HEK293 (cell line): Measurements from ENCODE around the gene TBC1D9B.
A peak's percentile ranks its signal among the peaks of the same experiment; 100 is the strongest.

Experiments used
- BCL11A ChIP-seq: fragments of 450-650 bp; formaldehyde crosslinking; IDR thresholded peaks from 2 replicates; pipeline ENCODE4 v1.5.1; 2016; ENCODE audit warnings: low read depth, missing biosample characterization, missing genetic modification characterization
- BCL11B ChIP-seq: fragments of 450-650 bp; formaldehyde crosslinking; IDR thresholded peaks from 2 replicates; pipeline ENCODE4 v1.5.1; 2016; ENCODE audit warnings: low read depth, missing biosample characterization, missing genetic modification characterization
- GLIS1 ChIP-seq: fragments of 450-650 bp; formaldehyde crosslinking; IDR thresholded peaks from 2 replicates; pipeline ENCODE4 v1.5.1; 2016; ENCODE audit warnings: missing biosample characterization, missing genetic modification characterization
- KLF1 ChIP-seq: fragments of 450-650 bp; formaldehyde crosslinking; IDR thresholded peaks from 2 replicates; pipeline ENCODE4 v1.5.1; 2016; ENCODE audit warnings: missing biosample characterization, missing genetic modification characterization
- KLF8 ChIP-seq: fragments of 450-650 bp; formaldehyde crosslinking; IDR thresholded peaks from 2 replicates; pipeline ENCODE4 v1.5.1; 2016; ENCODE audit warnings: missing biosample characterization, missing genetic modification characterization
- MYNN ChIP-seq: fragments of 450-650 bp; formaldehyde crosslinking; IDR thresholded peaks from 2 replicates; pipeline ENCODE4 v1.5.1; 2016; ENCODE audit warnings: missing biosample characterization, missing genetic modification characterization, borderline replicate concordance
- RBAK ChIP-seq: fragments of 450-650 bp; formaldehyde crosslinking; IDR thresholded peaks from 2 replicates; pipeline ENCODE4 v1.5.1; 2016; ENCODE audit warnings: missing biosample characterization, missing genetic modification characterization
- YY1 ChIP-seq: fragments of 450-650 bp; formaldehyde crosslinking; IDR thresholded peaks from 2 replicates; pipeline ENCODE4 v1.5.1; 2018; ENCODE audit warnings: missing biosample characterization, missing genetic modification characterization
- ZBTB17 ChIP-seq: fragments of 450-650 bp; formaldehyde crosslinking; IDR thresholded peaks from 2 replicates; pipeline ENCODE4 v1.5.1; 2016; ENCODE audit warnings: missing biosample characterization, missing genetic modification characterization
- ZBTB7A ChIP-seq: fragments of 450-650 bp; formaldehyde crosslinking; IDR thresholded peaks from 2 replicates; pipeline ENCODE4 v1.5.1; 2016; ENCODE audit warnings: low read depth, missing biosample characterization, missing genetic modification characterization
- ZBTB8A ChIP-seq: fragments of 450-650 bp; formaldehyde crosslinking; IDR thresholded peaks from 2 replicates; pipeline ENCODE4 v1.5.1; 2016; ENCODE audit warnings: missing biosample characterization, missing genetic modification characterization
- ZFP37 ChIP-seq: fragments of 450-650 bp; formaldehyde crosslinking; IDR thresholded peaks from 2 replicates; pipeline ENCODE4 v1.5.1; 2016; ENCODE audit warnings: missing biosample characterization, missing genetic modification characterization
- ZFP69B ChIP-seq: fragments of 450-650 bp; formaldehyde crosslinking; IDR thresholded peaks from 2 replicates; pipeline ENCODE4 v1.5.1; 2016; ENCODE audit warnings: missing biosample characterization, missing genetic modification characterization
- ZIC2 ChIP-seq: fragments of 450-650 bp; formaldehyde crosslinking; IDR thresholded peaks from 2 replicates; pipeline ENCODE4 v1.5.1; 2016; ENCODE audit warnings: missing biosample characterization, missing genetic modification characterization
- ZNF184 ChIP-seq: fragments of 450-650 bp; IDR thresholded peaks from 2 replicates; pipeline ENCODE4 v1.5.1; 2018; ENCODE audit warnings: missing biosample characterization, mild to moderate bottlenecking, missing genetic modification characterization
- ZNF2 ChIP-seq: fragments of 450-650 bp; formaldehyde crosslinking; IDR thresholded peaks from 2 replicates; pipeline ENCODE4 v1.5.1; 2016; ENCODE audit warnings: missing biosample characterization, missing genetic modification characterization
- ZNF335 ChIP-seq: fragments of 450-650 bp; formaldehyde crosslinking; conservative IDR thresholded peaks from 2 replicates; pipeline ENCODE4 v1.5.1; 2016; ENCODE audit warnings: missing biosample characterization, missing genetic modification characterization
- ZNF391 ChIP-seq: fragments of 450-650 bp; formaldehyde crosslinking; IDR thresholded peaks from 2 replicates; pipeline ENCODE4 v1.5.1; 2016; ENCODE audit warnings: low read depth, missing biosample characterization, missing genetic modification characterization, borderline replicate concordance
- ZNF394 ChIP-seq: fragments of 450-650 bp; formaldehyde crosslinking; IDR thresholded peaks from 2 replicates; pipeline ENCODE4 v1.5.1; 2016; ENCODE audit warnings: missing biosample characterization, missing genetic modification characterization, mild to moderate bottlenecking, moderate library complexity, borderline replicate concordance
- ZNF416 ChIP-seq: fragments of 450-650 bp; formaldehyde crosslinking; IDR thresholded peaks from 2 replicates; pipeline ENCODE4 v1.5.1; 2016; ENCODE audit warnings: missing biosample characterization, missing genetic modification characterization
- ZNF473 ChIP-seq: fragments of 450-650 bp; formaldehyde crosslinking; IDR thresholded peaks from 2 replicates; pipeline ENCODE4 v1.5.1; 2017; ENCODE audit warnings: missing biosample characterization, missing genetic modification characterization
- ZNF510 ChIP-seq: fragments of 450-650 bp; formaldehyde crosslinking; IDR thresholded peaks from 2 replicates; pipeline ENCODE4 v1.5.1; 2018; ENCODE audit warnings: mild to moderate bottlenecking, missing genetic modification characterization, missing biosample characterization; ENCODE audit not compliant: insufficient replicate concordance
- ZNF544 ChIP-seq: fragments of 450-650 bp; formaldehyde crosslinking; IDR thresholded peaks from 2 replicates; pipeline ENCODE4 v1.5.0; 2017; ENCODE audit warnings: missing biosample characterization, missing genetic modification characterization
- ZNF596 ChIP-seq: fragments of 450-650 bp; IDR thresholded peaks from 2 replicates; pipeline ENCODE4 v1.5.0; 2018; ENCODE audit warnings: missing biosample characterization, mild to moderate bottlenecking, missing genetic modification characterization, moderate library complexity
- ZNF677 ChIP-seq: fragments of 450-650 bp; IDR thresholded peaks from 2 replicates; pipeline ENCODE4 v1.5.0; 2018; ENCODE audit warnings: missing biosample characterization, mild to moderate bottlenecking, missing genetic modification characterization, moderate library complexity
- ZNF747 ChIP-seq: fragments of 450-650 bp; formaldehyde crosslinking; IDR thresholded peaks from 2 replicates; pipeline ENCODE4 v1.5.1; 2016; ENCODE audit warnings: missing biosample characterization, missing genetic modification characterization
- ZNF777 ChIP-seq: fragments of 450-650 bp; formaldehyde crosslinking; IDR thresholded peaks from 2 replicates; pipeline ENCODE4 v1.5.1; 2017; ENCODE audit warnings: missing biosample characterization, missing genetic modification characterization, borderline replicate concordance
- ZNF843 ChIP-seq: fragments of 450-650 bp; formaldehyde crosslinking; IDR thresholded peaks from 2 replicates; pipeline ENCODE4 v1.5.1; 2016; ENCODE audit warnings: missing biosample characterization, missing genetic modification characterization
- ZSCAN30 ChIP-seq: fragments of 450-650 bp; IDR thresholded peaks from 2 replicates; pipeline ENCODE4 v1.5.1; 2018; ENCODE audit warnings: missing biosample characterization, mild to moderate bottlenecking, missing genetic modification characterization, moderate library complexity
- TF ChIP-seq, protein P1 (sequence below): fragments of 450-650 bp; formaldehyde crosslinking; IDR thresholded peaks from 2 replicates; pipeline ENCODE4 v1.5.1; 2017; ENCODE audit warnings: missing biosample characterization, missing genetic modification characterization
- TF ChIP-seq, protein P2 (sequence below): fragments of 450-650 bp; formaldehyde crosslinking; optimal IDR thresholded peaks from 2 replicates; pipeline ENCODE3; 2016; ENCODE audit warnings: missing biosample characterization, mild to moderate bottlenecking, missing genetic modification characterization
- TF ChIP-seq, protein P3 (sequence below): fragments of 450-650 bp; formaldehyde crosslinking; IDR thresholded peaks from 2 replicates; pipeline ENCODE4 v1.5.1; 2017; ENCODE audit warnings: missing biosample characterization, missing genetic modification characterization
- TF ChIP-seq, protein P4 (sequence below): fragments of 450-650 bp; formaldehyde crosslinking; IDR thresholded peaks from 2 replicates; pipeline ENCODE4 v1.5.1; 2016; ENCODE audit warnings: missing biosample characterization, missing genetic modification characterization

TBC1D9B gene

DNA sequence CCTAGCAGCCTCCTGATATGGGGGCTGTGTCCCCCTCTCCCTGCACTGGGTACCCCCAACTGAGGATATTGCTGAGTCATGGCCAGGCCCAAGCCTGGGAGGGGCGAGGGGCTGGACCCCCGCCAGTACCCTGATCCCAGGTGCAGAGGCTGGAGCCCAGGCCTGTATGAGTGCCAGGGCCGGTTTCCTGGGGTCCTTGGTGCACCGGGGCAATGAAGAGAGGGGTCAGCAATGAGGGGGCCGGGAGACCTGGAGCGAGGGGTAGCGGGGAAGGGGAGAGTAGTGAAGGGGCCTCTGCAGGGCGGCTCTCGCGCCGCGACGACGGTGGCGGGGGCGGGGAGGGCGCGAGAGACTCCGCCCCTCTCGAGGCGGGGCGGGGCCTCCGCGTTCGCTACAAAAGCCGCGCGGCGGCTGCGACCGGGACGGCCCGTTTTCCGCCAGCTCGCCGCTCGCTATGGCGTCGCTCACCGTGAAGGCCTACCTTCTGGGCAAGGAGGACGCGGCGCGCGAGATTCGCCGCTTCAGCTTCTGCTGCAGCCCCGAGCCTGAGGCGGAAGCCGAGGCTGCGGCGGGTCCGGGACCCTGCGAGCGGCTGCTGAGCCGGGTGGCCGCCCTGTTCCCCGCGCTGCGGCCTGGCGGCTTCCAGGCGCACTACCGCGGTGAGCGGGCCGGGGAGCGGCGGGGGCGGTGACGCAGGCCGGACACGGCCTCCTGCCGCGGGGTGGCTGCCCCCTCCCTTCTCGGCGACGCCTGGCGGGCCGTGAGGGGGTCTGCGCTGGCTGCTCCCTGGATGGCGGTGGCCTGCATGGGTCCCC, 87.0 kb downstream of the TBC1D9B start, which contains the start of gene SQSTM1 (continued):
- TF ChIP-seq BCL11A (tag by site-specific recombination) (peak; percentile 94), ZNF747 (tag by site-specific recombination) (no peak), ZNF596 (tag by site-specific recombination) (peak; percentile 16), RBAK (tag by site-specific recombination) (no peak), ZNF843 (tag by site-specific recombination) (peak; percentile 33; the same call in 1 of the 2 replicates), ZSCAN30 (tag by site-specific recombination) (peak; percentile 34; the same call in 1 of the 2 replicates), BCL11B (tag by site-specific recombination) (peak; percentile 84), ZFP69B (tag by site-specific recombination) (0 out of 2 replicates have a peak, but pooled peaks have one; percentile 10), ZNF391 (peak; percentile 84; the same call in 1 of the 2 replicates), ZNF544 (tag by site-specific recombination) (no peak), ZNF416 (tag by site-specific recombination) (no peak), ZBTB17 (tag by site-specific recombination) (peak; percentile 63), KLF1 (tag by site-specific recombination) (peak; percentile 77), ZNF677 (0 out of 2 replicates have a peak, but pooled peaks have one; percentile 24), ZFP37 (tag by site-specific recombination) (peak; percentile 83; the same call in 1 of the 2 replicates), ZBTB8A (peak; percentile 93), ZIC2 (tag by site-specific recombination) (peak; percentile 70), GLIS1 (tag by site-specific recombination) (peak; percentile 64), ZBTB7A (tag by site-specific recombination) (0 out of 2 replicates have a peak, but pooled peaks have one; percentile 58), ZNF510 (no peak), ZNF394 (peak; percentile 88), YY1 (peak; percentile 76), ZNF473 (no peak), KLF8 (tag by site-specific recombination) (peak; percentile 98), MYNN (tag by site-specific recombination) (no peak), ZNF184 (0 out of 2 replicates have a peak, but pooled peaks have one; percentile 35), ZNF335 (peak; percentile 57), ZNF2 (tag by site-specific recombination) (peak; percentile 80), ZNF777 (tag by site-specific recombination) (peak; percentile 29; the same call in 1 of the 2 replicates)
- TF ChIP-seq, protein P1, sequence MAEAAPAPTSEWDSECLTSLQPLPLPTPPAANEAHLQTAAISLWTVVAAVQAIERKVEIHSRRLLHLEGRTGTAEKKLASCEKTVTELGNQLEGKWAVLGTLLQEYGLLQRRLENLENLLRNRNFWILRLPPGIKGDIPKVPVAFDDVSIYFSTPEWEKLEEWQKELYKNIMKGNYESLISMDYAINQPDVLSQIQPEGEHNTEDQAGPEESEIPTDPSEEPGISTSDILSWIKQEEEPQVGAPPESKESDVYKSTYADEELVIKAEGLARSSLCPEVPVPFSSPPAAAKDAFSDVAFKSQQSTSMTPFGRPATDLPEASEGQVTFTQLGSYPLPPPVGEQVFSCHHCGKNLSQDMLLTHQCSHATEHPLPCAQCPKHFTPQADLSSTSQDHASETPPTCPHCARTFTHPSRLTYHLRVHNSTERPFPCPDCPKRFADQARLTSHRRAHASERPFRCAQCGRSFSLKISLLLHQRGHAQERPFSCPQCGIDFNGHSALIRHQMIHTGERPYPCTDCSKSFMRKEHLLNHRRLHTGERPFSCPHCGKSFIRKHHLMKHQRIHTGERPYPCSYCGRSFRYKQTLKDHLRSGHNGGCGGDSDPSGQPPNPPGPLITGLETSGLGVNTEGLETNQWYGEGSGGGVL (tag by site-specific recombination): peak; percentile 73; the same call in 1 of the 2 replicates
- TF ChIP-seq, protein P2, sequence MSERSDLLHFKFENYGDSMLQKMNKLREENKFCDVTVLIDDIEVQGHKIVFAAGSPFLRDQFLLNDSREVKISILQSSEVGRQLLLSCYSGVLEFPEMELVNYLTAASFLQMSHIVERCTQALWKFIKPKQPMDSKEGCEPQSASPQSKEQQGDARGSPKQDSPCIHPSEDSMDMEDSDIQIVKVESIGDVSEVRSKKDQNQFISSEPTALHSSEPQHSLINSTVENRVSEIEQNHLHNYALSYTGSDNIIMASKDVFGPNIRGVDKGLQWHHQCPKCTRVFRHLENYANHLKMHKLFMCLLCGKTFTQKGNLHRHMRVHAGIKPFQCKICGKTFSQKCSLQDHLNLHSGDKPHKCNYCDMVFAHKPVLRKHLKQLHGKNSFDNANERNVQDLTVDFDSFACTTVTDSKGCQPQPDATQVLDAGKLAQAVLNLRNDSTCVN (tag by site-specific recombination): peak; percentile 70
- TF ChIP-seq, protein P3, sequence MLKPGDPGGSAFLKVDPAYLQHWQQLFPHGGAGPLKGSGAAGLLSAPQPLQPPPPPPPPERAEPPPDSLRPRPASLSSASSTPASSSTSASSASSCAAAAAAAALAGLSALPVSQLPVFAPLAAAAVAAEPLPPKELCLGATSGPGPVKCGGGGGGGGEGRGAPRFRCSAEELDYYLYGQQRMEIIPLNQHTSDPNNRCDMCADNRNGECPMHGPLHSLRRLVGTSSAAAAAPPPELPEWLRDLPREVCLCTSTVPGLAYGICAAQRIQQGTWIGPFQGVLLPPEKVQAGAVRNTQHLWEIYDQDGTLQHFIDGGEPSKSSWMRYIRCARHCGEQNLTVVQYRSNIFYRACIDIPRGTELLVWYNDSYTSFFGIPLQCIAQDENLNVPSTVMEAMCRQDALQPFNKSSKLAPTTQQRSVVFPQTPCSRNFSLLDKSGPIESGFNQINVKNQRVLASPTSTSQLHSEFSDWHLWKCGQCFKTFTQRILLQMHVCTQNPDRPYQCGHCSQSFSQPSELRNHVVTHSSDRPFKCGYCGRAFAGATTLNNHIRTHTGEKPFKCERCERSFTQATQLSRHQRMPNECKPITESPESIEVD (tag by site-specific recombination): no peak
- TF ChIP-seq, protein P4, sequence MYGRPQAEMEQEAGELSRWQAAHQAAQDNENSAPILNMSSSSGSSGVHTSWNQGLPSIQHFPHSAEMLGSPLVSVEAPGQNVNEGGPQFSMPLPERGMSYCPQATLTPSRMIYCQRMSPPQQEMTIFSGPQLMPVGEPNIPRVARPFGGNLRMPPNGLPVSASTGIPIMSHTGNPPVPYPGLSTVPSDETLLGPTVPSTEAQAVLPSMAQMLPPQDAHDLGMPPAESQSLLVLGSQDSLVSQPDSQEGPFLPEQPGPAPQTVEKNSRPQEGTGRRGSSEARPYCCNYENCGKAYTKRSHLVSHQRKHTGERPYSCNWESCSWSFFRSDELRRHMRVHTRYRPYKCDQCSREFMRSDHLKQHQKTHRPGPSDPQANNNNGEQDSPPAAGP (tag by site-specific recombination): peak; percentile 92; the same call in 1 of the 2 replicates
